GM12878 (cell line): ENCODE results near the gene TRIM54. TPM values are rescaled to one million over a fixed set of nuclear protein-coding genes. Genes with fewer than 3 reads are reported as not detected.
A peak's percentile ranks its signal among the peaks of the same experiment; 100 is the strongest.

ENCODE experiments used
- ATAC-seq: fragments of 200-7000 bp; cut with Tn5 transposase; 3 replicates; pipeline ENCODE4 v1.9.1; 2020; ENCODE audit warnings: mild to moderate bottlenecking, moderate library complexity
- BruUV-seq: library from RNA; stranded (reverse); fragments of 400-500 nt; replicated peaks from 2 replicates; lab custom pipeline; 2021; lab: Mats Ljungman, UMichigan
- CTCF ChIA-PET: fragments of 300-600 bp; sonication (Branson Sonifier 250); formaldehyde crosslinking; extraction: SDS; loops from one replicate; lab custom pipeline; 2021; ENCODE audit warnings: inconsistent platforms; lab: Yijun Ruan, JAX
- POLR2A ChIA-PET: fragments of 350-600 bp; formaldehyde crosslinking; extraction: SDS; loops from one replicate; lab custom pipeline; 2021; ENCODE audit warnings: inconsistent platforms; lab: Charles Lee
- RAD21 ChIA-PET: fragments of 300-600 bp; sonication (Branson Sonifier 250); formaldehyde crosslinking; loops from one replicate; lab custom pipeline; 2023; ENCODE audit warnings: antibody characterized with exemption; ENCODE audit not compliant: unreplicated experiment; lab: Charles Lee
- SMC1A ChIA-PET: fragments of 300-600 bp; sonication (Branson Sonifier 250); formaldehyde crosslinking; loops from one replicate; lab custom pipeline; 2023; ENCODE audit not compliant: unreplicated experiment, uncharacterized antibody; lab: Charles Lee
- DNase-seq: peaks from one replicate; pipeline ENCODE4 v3.0.0-alpha.2; 2011; ENCODE audit warnings: low read depth, low spot score
- FAIRE-seq: peaks from 3 replicates; lab custom pipeline; 2011; peaks lifted over from hg19 to GRCh38; lab: Jason Lieb, UNC
- H2AFZ ChIP-seq: 2 replicates; pipeline ENCODE4 v1.6.0; 2011; ENCODE audit warnings: low read depth, low read length, control low read depth; ENCODE audit not compliant: control insufficient read depth
- H3K27ac ChIP-seq: 2 replicates; pipeline ENCODE4 v1.5.1; 2011; ENCODE audit warnings: control low read depth; ENCODE audit not compliant: control insufficient read depth, insufficient read depth
- H3K27me3 ChIP-seq, 2 experiments: replicated peaks in 1 of 2; 2 replicates each; pipeline versions ENCODE4 v1.6.0 to v1.6.1; 2011; ENCODE audit warnings: low read length in 1 of 2; ENCODE audit not compliant: control insufficient read depth in 2 of 2, insufficient read depth in 2 of 2
- H3K36me3 ChIP-seq, 2 experiments: 2 replicates each; pipeline ENCODE4 v1.5.1; 2011; ENCODE audit warnings: low read length in 1 of 2; ENCODE audit not compliant: control insufficient read depth in 2 of 2, insufficient read depth in 2 of 2
- H3K4me1 ChIP-seq: 2 replicates; pipeline ENCODE4 v1.6.1; 2011; ENCODE audit warnings: mild to moderate bottlenecking, low read length, moderate library complexity, mixed read lengths; ENCODE audit not compliant: control insufficient read depth, insufficient read depth
- H3K4me2 ChIP-seq: 2 replicates; pipeline ENCODE4 v1.6.0; 2011; ENCODE audit warnings: control low read depth; ENCODE audit not compliant: control insufficient read depth, insufficient read depth
- H3K4me3 ChIP-seq: fragments of 200-600 bp; sonication (generic); 2 replicates; pipeline ENCODE4 v1.5.1; 2016
- H3K79me2 ChIP-seq: 2 replicates; pipeline ENCODE4 v1.6.0; 2011; ENCODE audit warnings: low read length; ENCODE audit not compliant: control insufficient read depth, insufficient read depth
- H3K9ac ChIP-seq: 2 replicates; pipeline ENCODE4 v1.8.0; 2011; ENCODE audit warnings: low read length, control low read depth, mixed read lengths; ENCODE audit not compliant: control insufficient read depth, insufficient read depth
- H3K9me3 ChIP-seq: replicated peaks from 3 replicates; pipeline ENCODE4 v1.5.1; 2011; ENCODE audit warnings: mild to moderate bottlenecking, low read length; ENCODE audit not compliant: control insufficient read depth, insufficient read depth
- H4K20me1 ChIP-seq: 2 replicates; pipeline ENCODE4 v1.6.0; 2011; ENCODE audit not compliant: control insufficient read depth, insufficient read depth
- FOS ChIP-seq: IDR thresholded peaks from 3 replicates; pipeline ENCODE4 v1.6.1; 2011; ENCODE audit warnings: borderline replicate concordance; ENCODE audit not compliant: insufficient read length; ENCODE audit errors: extremely low read depth
- JUNB ChIP-seq: IDR thresholded peaks from 2 replicates; pipeline ENCODE4 v1.6.1; 2016; ENCODE audit warnings: antibody characterized with exemption, mild to moderate bottlenecking
- RAD21 ChIP-seq: IDR thresholded peaks from 2 replicates; pipeline ENCODE4 v1.6.1; 2011; ENCODE audit warnings: mild to moderate bottlenecking, low read depth, low read length, moderate library complexity; ENCODE audit not compliant: insufficient read depth
- RUNX3 ChIP-seq: IDR thresholded peaks from 2 replicates; pipeline ENCODE4 v1.6.1; 2012; ENCODE audit warnings: low read length, inconsistent platforms
- SMARCA5 ChIP-seq: fragments of 450-650 bp; IDR thresholded peaks from 2 replicates; pipeline ENCODE4 v1.6.1; 2017; ENCODE audit warnings: mild to moderate bottlenecking
- SMC3 ChIP-seq: IDR thresholded peaks from 2 replicates; pipeline ENCODE4 v1.6.1; 2011; ENCODE audit warnings: low read length, improper control_type of control experiment, borderline replicate concordance
- WRNIP1 ChIP-seq: IDR thresholded peaks from 2 replicates; pipeline ENCODE4 v1.6.1; 2011; ENCODE audit warnings: low read depth, low read length, improper control_type of control experiment, borderline replicate concordance
- YY1 ChIP-seq: IDR thresholded peaks from 2 replicates; pipeline ENCODE4 v1.6.1; 2011; ENCODE audit warnings: low read depth, mild to moderate bottlenecking, low read length
- WGBS: methylation state at CpG from one replicate; pipeline ENCODE4 v1.1.6; 2016; ENCODE audit warnings: low lambda C conversion rate; ENCODE audit not compliant: insufficient replicate concordance, insufficient coverage; ENCODE audit errors: missing lambda C conversion rate; 5-methylcytosine and 5-hydroxymethylcytosine counted together
- in situ Hi-C: fragments of 300-500 bp; cut with MboI; formaldehyde crosslinking; loops from 9 replicates; pipeline ENCODE4 v1.14.3; 2018; ENCODE audit warnings: mixed read lengths
- intact Hi-C: fragments of 100-400 bp; cut with micrococcal nuclease; formaldehyde crosslinking; loops from one replicate; pipeline ENCODE4 v1.14.2; 2022; ENCODE audit not compliant: unreplicated experiment
- polyA plus RNA-seq, 11 experiments: library from polyadenylated mRNA; depleted of rRNA in 4 of 11; unstranded in 6 of 11; stranded (reverse) in 5 of 11; fragments of >200 nt; fragmentation: Nextera tagmentation in 4 of 11; fragmentation: Illumina TruSeq in 1 of 11; extraction: Ambion mirVana in 4 of 11; extraction: Trizol in 1 of 11; gene quantifications; 1 replicate in 1 of 11; 2 replicates in 10 of 11; pipeline versions ENCODE4 v1.2.1 to v1.2.3, GENCODE V29; 2011 to 2016; ENCODE audit warnings: inconsistent platforms in 2 of 11, missing spikeins in 2 of 11, low read depth in 1 of 11
- total RNA-seq, 4 experiments: library from RNA; depleted of rRNA in 3 of 4; stranded (reverse); fragments of >200 nt in 3 of 4; fragmentation: Illumina TruSeq in 1 of 4; extraction: Trizol in 1 of 4; gene quantifications; 2 replicates each; pipeline versions ENCODE4 v1.2.1 to v1.2.3, GENCODE V29; 2013 to 2021
- TF ChIP-seq, protein P1 (sequence below), 3 experiments: IDR thresholded peaks in 2 of 3; conservative IDR thresholded peaks in 1 of 3; 2 replicates each; pipeline ENCODE4 v1.5.1; 2011; ENCODE audit warnings: low read depth in 3 of 3, low read length in 3 of 3, mild to moderate bottlenecking in 3 of 3, control low read depth in 2 of 3, moderate library complexity in 2 of 3, inconsistent platforms in 1 of 3, mixed read lengths in 1 of 3; ENCODE audit not compliant: control insufficient read depth in 2 of 3, insufficient read depth in 1 of 3; ENCODE audit errors: extremely low read depth in 1 of 3
- TF ChIP-seq, protein P2 (sequence below): IDR thresholded peaks from 2 replicates; pipeline ENCODE4 v1.6.1; 2011; ENCODE audit warnings: low read depth, low read length, improper control_type of control experiment, borderline replicate concordance
- TF ChIP-seq, protein P3 (sequence below): fragments of 150-350 bp; IDR thresholded peaks from 2 replicates; pipeline ENCODE4 v1.6.1; 2014; ENCODE audit warnings: mild to moderate bottlenecking, low read depth, low read length

TRIM54 gene
- total and polyA plus RNA-seq, 10 of the 15 experiments (the other 5 are each of a cell fraction or from before 2014, with no cell fraction given): 0.03 to 0.08 TPM; not detected in 8

DNA sequence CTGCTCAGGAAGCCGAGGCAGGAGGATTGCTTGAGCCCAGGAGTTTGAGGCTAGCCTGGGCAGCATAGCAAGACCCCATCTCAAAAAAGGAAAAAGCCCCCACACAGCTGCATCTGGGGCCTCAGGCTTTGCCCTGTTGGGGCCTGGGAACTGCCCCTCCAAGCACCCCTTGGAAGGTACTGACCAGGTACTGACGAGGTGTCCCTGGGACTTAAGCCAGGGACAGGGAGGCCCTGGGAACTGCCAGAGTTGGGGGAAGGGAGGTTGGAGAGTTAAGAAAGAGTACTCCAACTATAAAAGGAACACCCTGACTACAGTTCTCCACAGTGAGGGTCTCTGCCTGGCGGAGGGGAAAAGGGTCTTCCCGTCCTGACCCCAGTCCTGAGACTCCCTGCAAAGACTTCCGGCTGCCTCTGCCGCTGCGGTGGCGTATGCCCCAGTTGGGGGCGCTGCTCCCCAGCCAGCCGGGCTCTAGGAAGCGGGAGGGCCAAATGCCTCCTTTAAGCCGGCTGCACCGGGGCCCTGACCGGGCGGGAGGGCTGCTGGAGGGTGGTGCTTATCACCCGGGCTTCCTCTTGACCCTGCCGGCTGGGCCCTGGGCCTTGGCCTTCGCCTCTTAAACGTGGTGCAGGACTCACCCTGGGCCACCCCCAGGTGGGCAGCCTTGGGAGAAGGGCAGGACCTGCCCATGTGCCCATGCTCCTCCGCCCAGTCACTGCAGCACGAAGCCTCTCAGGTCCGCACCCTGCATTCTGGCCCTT, 32.2 kb upstream of the TRIM54 start:
- no peak overlapping the region for H3K9ac ChIP-seq
- POLR2A ChIA-PET: interaction anchor here (0.5 kb wide), 1 partner anchor 79 kb away, joined by 6 read pairs; no protein-coding TSS in a partner anchor
- in situ Hi-C loops: no loop called here
- no peak for DNase-seq
- no TSS peak for BruUV-seq
- WGBS: 23% methylated on average over 20 of the region's 22 CpGs
- H4K20me1 ChIP-seq: no peaks in the 10 kb centered on the region
- H3K27me3 ChIP-seq: peaks cover 2 to 4% of the 10 kb centered on the region in 2 experiments; a peak in 3 of 4 replicates
- ATAC-seq: peak; percentile 88
- no peak for FAIRE-seq
- RAD21 ChIA-PET: interaction anchor here (1.2 to 1.5 kb wide), 3 partner anchors 29 to 433 kb away, joined by 3 to 8 read pairs (median 3); no protein-coding TSS in a partner anchor
- H3K79me2 ChIP-seq: no peaks in the 10 kb centered on the region
- no peak overlapping the region for H3K27ac ChIP-seq
- H3K4me2 ChIP-seq: no peak overlapping the region
- CTCF ChIA-PET: interaction anchor here (0.7 to 5.0 kb wide), 6 partner anchors 13 to 98 kb away, joined by 3 to 58 read pairs (median 3); partner anchors contain the start of gene TRIM54
- TF ChIP-seq, protein P1, sequence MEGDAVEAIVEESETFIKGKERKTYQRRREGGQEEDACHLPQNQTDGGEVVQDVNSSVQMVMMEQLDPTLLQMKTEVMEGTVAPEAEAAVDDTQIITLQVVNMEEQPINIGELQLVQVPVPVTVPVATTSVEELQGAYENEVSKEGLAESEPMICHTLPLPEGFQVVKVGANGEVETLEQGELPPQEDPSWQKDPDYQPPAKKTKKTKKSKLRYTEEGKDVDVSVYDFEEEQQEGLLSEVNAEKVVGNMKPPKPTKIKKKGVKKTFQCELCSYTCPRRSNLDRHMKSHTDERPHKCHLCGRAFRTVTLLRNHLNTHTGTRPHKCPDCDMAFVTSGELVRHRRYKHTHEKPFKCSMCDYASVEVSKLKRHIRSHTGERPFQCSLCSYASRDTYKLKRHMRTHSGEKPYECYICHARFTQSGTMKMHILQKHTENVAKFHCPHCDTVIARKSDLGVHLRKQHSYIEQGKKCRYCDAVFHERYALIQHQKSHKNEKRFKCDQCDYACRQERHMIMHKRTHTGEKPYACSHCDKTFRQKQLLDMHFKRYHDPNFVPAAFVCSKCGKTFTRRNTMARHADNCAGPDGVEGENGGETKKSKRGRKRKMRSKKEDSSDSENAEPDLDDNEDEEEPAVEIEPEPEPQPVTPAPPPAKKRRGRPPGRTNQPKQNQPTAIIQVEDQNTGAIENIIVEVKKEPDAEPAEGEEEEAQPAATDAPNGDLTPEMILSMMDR (IDR thresholded peaks at IDR 0.05 in 2 of 3, conservative IDR thresholded peaks at IDR 0.05 in 1 of 3; ENCODE audit: control insufficient read depth in 2 of 3, extremely low read depth in 1 of 3, insufficient read depth in 1 of 3, low read depth in 3 of 3, low read length in 3 of 3): peak; percentile 66 to 79 (median 66)
- TF ChIP-seq SMC3: peak; percentile 59; the same call in 1 of the 2 replicates
- TF ChIP-seq, protein P2, sequence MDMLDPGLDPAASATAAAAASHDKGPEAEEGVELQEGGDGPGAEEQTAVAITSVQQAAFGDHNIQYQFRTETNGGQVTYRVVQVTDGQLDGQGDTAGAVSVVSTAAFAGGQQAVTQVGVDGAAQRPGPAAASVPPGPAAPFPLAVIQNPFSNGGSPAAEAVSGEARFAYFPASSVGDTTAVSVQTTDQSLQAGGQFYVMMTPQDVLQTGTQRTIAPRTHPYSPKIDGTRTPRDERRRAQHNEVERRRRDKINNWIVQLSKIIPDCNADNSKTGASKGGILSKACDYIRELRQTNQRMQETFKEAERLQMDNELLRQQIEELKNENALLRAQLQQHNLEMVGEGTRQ: no peak
- TF ChIP-seq RUNX3: peak; percentile 57
- TF ChIP-seq, protein P3, sequence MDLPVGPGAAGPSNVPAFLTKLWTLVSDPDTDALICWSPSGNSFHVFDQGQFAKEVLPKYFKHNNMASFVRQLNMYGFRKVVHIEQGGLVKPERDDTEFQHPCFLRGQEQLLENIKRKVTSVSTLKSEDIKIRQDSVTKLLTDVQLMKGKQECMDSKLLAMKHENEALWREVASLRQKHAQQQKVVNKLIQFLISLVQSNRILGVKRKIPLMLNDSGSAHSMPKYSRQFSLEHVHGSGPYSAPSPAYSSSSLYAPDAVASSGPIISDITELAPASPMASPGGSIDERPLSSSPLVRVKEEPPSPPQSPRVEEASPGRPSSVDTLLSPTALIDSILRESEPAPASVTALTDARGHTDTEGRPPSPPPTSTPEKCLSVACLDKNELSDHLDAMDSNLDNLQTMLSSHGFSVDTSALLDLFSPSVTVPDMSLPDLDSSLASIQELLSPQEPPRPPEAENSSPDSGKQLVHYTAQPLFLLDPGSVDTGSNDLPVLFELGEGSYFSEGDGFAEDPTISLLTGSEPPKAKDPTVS: no peak
- no peak for TF ChIP-seq WRNIP1
- TF ChIP-seq SMARCA5: no peak
- peak; percentile 81 for TF ChIP-seq RAD21
- no peak for TF ChIP-seq FOS
- TF ChIP-seq JUNB: no peak
- peak; percentile 53; the same call in 1 of the 2 replicates for TF ChIP-seq YY1
- H3K36me3 ChIP-seq: no peaks in the 10 kb centered on the region
- intact Hi-C loops: no loop called here
- H3K4me3 ChIP-seq: no peak overlapping the region
- no peaks in the 10 kb centered on the region for H3K4me1 ChIP-seq
- peak overlapping the region; percentile 50 for H2AFZ ChIP-seq
- SMC1A ChIA-PET: interaction anchor here (1.6 to 2.6 kb wide), 2 partner anchors 29 to 30 kb away, joined by 7 to 12 read pairs; no protein-coding TSS in a partner anchor
- H3K9me3 ChIP-seq: no peaks in the 10 kb centered on the region
